ENCODE data around the gene BUB1. TPM values are rescaled to one million over a fixed set of nuclear protein-coding genes. Genes with fewer than 3 reads are reported as not detected.

The BUB1 gene
- total and polyA plus RNA-seq, 9 of the 15 experiments (the other 6 are each of a cell fraction or from before 2014, with no cell fraction given), result 73.4 to 247 (median 118) TPM

GRCh38 chr2:110653861-110654260 is 24.0 kb downstream of the BUB1 start (continued):
- TF ChIP-seq CBX8 (IDR thresholded peaks at IDR 0.05; ENCODE audit: borderline replicate concordance, extremely low read depth, low read depth, low read length, poor library complexity, severe bottlenecking), result no peak

GRCh38 chr2:110650346-110650745 is 27.5 kb downstream of the BUB1 start:
- FAIRE-seq, result no peak
- Histone ChIP-seq H3K4me2 (ENCODE audit: insufficient read depth, low read length) (no peak overlapping the region), H2AFZ (ENCODE audit: low read depth, low read length) (no peak overlapping the region), H3K27ac (ENCODE audit: extremely low read depth, low read depth, low read length) (no peak overlapping the region), H3K4me3 (no peak overlapping the region), H3K9ac (ENCODE audit: insufficient read depth in 1 of 2, low read depth in 2 of 2, low read length in 2 of 2) (no peak overlapping the region), H3K36me3 (ENCODE audit: control insufficient read depth, insufficient read depth, low read length) (peaks cover 97% of the 10 kb centered on the region), H3K9me1 (ENCODE audit: control insufficient read depth, insufficient read depth, low read length) (no peaks in the 10 kb centered on the region), H3K27me3 (ENCODE audit: control insufficient read depth in 2 of 2, insufficient read depth in 2 of 2, low read length in 2 of 2) (no peaks in the 10 kb centered on the region), H4K20me1 (replicated peaks; ENCODE audit: control insufficient read depth, insufficient read depth, low read length) (no peaks in the 10 kb centered on the region), H3K9me3 (replicated peaks; ENCODE audit: control insufficient read depth, insufficient read depth, low read depth, low read length) (no peaks in the 10 kb centered on the region), H3K4me1 (replicated peaks in 1 of 2; ENCODE audit: control insufficient read depth in 2 of 2, insufficient read depth in 2 of 2, low read length in 2 of 2) (no peaks in the 10 kb centered on the region), H3K79me2 (ENCODE audit: control insufficient read depth, insufficient read depth, low read length) (peaks cover 39% of the 10 kb centered on the region)
- CTCF ChIA-PET (ENCODE audit: low intra/inter-chr PET ratio), result no interaction called here
- ATAC-seq, result no peak
- BruUV-seq (replicated peaks), result no TSS peak
- WGBS (ENCODE audit: insufficient coverage, low coverage, missing lambda C conversion rate), result 98% methylated on average over 4 of the region's 4 CpGs
- intact Hi-C loops (cut with micrococcal nuclease) (no loop called here), in situ Hi-C loops (cut with MboI) (no loop called here)
- no peak for TF ChIP-seq SMARCE1 (IDR thresholded peaks at IDR 0.05)
- TF ChIP-seq ZNF398 (CRISPR knock-in tag; IDR thresholded peaks at IDR 0.05), result no peak
- no peak for TF ChIP-seq YY1 (IDR thresholded peaks at IDR 0.05; ENCODE audit: borderline replicate concordance in 1 of 3, control insufficient read depth in 1 of 3, extremely low read depth in 1 of 3, insufficient read depth in 3 of 3, insufficient read length in 1 of 3, insufficient replicate concordance in 2 of 3, low read depth in 1 of 3, low read length in 2 of 3)
- TF ChIP-seq POLR2B (IDR thresholded peaks at IDR 0.05; ENCODE audit: low read depth, partially characterized antibody), result no peak
- TF ChIP-seq ZNF253 (CRISPR knock-in tag; conservative IDR thresholded peaks at IDR 0.05), result no peak
- DNase-seq (ENCODE audit: extremely low read depth in 1 of 4, low spot score in 3 of 4), result no peak
- POLR2A ChIA-PET, result interaction anchor here (1.6 kb wide), 1 partner anchor 12 kb away, joined by 3 read pairs; no protein-coding TSS in a partner anchor

Measured in K562 (cell line).